ENCODE data around the gene STING1. TPM values are rescaled to one million over a fixed set of nuclear protein-coding genes. Genes with fewer than 3 reads are reported as not detected.

STING1 gene
- total RNA-seq (2022; extraction: Qiagen RNA extraction; ENCODE audit: low read depth): 0.73 to 1.3 TPM (median 1.00 TPM) in 5 replicates

DNA sequence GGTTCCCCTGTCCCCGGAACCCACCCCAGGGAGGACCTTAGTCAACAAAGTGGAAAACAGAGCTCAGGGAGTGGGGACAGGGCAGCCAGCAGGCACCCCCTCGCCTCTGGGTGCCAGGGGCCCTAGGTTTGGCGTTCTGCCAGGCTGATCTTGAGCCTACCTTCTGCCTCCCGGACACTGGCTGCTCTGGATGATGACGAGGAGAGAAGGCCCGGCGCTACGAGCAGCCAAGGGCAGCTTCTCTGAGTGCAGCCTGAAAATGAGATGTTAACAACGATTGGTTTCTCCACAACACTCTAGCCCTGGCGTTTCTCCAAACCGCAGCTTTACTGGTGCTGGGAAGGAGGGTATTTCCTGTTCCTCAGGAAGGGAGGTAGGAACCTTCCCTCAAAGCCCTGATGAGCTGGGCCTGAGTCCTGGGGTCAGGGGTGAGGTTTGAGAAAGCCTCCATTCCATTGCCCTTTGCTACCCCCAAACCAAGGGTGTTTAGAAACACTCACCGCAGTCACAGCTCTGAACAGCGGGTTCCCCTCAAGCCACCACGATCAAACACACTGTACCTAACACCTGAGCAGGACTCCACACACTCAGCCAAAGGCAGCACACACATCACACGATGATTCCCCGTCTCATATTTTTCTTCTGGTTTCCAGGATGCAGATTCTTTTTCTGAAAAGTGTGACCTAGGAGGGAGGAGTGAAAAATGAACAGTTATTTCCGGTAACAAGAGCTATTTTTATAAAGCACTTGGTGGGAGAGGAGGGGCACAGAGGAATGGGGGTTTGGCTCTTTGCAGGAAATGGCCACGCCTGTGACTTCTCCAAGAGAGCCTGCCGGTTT is at the start of gene STING1:
TSS of gene STING1 (minus strand) at position 709 of the 840 bp plus-strand sequence. CDS start 1,054 bp downstream, outside the sequence.

DNA sequence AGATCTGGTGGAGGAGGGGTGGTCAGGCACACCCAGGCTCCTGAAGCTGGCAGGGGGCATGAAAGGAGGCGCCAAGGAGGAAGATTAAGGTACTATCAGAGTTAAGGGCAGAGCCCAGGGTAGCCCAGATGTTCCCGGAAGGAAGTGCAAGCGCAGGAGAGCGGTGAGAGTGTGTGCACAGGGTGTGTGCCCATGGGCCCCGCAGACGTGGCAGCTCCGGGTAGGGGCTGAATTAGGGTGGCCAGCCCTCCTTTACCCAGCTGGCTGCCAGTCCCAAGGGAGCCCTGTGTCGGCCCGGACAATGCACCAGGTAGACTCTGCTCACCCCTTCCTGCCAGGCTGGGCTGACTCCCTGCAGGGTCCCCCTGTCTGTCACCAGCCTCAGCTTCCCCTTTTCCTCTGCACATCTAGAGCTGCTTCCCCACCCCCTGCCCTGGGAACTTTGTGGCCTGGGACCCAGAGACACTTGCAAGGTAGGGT is 11.7 kb downstream of the STING1 start, which contains the start of gene SMIM33:
TSS of gene SMIM33 (plus strand) at position 184 of the 480 bp plus-strand sequence. CDS start at position 302, 118 bp downstream.

DNA sequence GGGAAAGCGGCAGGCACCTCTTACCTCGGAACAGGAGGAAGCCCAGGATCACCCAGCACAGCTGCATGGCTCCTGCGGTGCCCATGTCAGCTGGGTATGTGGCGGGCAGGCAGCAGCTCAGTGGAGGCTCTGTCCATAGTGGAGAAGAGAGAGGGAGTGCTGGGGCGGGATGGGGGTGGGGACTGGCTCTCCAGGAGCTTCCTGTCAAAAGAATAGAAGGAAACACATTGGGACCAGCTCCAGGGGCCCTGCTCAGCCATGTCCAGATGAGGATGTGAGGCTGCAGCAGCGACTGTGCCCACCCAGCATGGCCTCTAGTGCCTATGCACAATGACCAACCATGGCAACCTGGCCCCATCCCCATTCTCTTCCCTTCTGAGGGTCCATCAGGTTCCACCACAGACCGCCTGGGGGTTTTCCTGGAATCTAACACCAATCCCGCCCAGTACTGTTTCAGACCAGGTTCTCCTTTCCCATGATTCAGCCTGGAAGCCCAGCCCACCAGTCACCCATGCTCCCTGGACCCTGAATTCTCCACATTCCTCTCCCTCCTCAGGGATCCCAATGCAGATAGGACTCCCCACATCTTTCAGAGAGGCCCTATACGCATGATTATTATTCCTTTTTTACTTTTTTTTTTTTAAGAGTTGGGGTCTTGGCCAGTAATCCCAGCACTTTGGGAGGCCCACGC is 19.8 kb downstream of the STING1 start, which contains the start of gene ECSCR:
TSS of gene ECSCR (minus strand) at position 158 of the 691 bp plus-strand sequence. CDS start at position 85, 73 bp downstream.

DNA sequence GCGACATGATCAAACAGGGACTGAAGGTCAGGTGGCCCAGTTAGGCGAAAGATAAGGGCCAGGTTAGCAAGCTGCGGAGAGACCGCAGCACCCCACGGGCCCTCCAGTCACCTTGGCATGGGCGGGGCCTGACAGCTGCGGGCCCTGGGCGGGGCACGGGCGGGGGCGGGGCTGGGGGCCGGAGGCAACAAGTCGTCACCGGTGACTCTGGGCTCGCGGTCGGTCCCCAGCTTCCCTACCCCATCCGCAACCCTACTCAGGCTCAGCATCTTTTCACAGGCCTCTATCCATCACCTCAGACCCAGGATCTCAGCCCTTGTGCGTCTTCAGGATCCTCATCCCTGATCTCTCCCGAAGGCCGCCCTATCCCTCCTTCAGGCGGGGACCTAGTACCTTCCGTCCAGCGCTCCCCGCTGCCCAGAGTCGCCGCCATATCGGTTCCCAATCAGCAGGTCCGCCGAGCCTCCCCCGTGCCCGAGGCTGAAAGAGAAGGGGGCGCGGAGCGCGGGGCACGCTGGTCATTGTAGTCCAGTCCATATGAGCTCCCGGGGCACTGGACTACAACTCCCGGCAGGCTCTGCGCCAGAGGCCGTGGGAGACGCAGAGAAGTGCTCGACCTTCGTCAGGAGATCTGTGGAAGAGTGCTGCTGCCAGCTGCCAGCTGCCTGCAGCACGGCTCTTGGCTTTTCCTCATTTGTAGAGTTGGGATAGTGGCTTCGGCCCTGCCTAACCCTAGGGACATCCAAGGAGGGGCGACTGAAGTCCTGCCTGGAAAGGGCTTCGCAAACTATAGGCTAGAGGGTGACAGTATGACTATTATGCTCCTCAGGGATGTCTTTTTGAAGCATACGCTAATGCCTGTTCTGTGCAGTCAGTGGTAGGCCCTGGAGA is 43.3 kb downstream of the STING1 start, which contains the start of gene DNAJC18:
TSS of gene DNAJC18 (minus strand) at position 513 of the 891 bp plus-strand sequence. CDS start at position 433, 80 bp downstream.

Other genes starting within 250 kb of the STING1 start
- gene MATR3, start 189.0 kb downstream of the STING1 start, total RNA-seq (2022; extraction: Qiagen RNA extraction; ENCODE audit: low read depth): 166 to 234 TPM (median 206 TPM) in 5 replicates
- gene PAIP2, start 140.9 kb downstream of the STING1 start, total RNA-seq (2022; extraction: Qiagen RNA extraction; ENCODE audit: low read depth): 81.3 to 101 TPM (median 94.1 TPM) in 5 replicates
- gene SLC23A1, start 99.5 kb downstream of the STING1 start, total RNA-seq (2022; extraction: Qiagen RNA extraction; ENCODE audit: low read depth): 1.0 to 1.5 TPM (median 1.1 TPM) in 5 replicates
- 0.14 TPM in 2 of 5 replicates, not detected in the others for gene MZB1, start 92.8 kb downstream of the STING1 start, total RNA-seq (2022; extraction: Qiagen RNA extraction; ENCODE audit: low read depth)
- 0.28 to 0.37 TPM (median 0.33 TPM) in 5 replicates for gene PROB1, start 87.7 kb downstream of the STING1 start, total RNA-seq (2022; extraction: Qiagen RNA extraction; ENCODE audit: low read depth)
- gene SPATA24, start 78.7 kb downstream of the STING1 start, total RNA-seq (2022; extraction: Qiagen RNA extraction; ENCODE audit: low read depth): 4.4 to 6.3 TPM (median 5.4 TPM) in 5 replicates
- gene DNAJC18, start 43.2 kb downstream of the STING1 start, total RNA-seq (2022; extraction: Qiagen RNA extraction; ENCODE audit: low read depth): 5.6 to 10.6 TPM (median 7.2 TPM) in 5 replicates
- not detected in 5 replicates for gene ECSCR, start 20.0 kb downstream of the STING1 start, total RNA-seq (2022; extraction: Qiagen RNA extraction; ENCODE audit: low read depth)
- gene SMIM33, start 11.8 kb downstream of the STING1 start, total RNA-seq (2022; extraction: Qiagen RNA extraction; ENCODE audit: low read depth): not detected in 5 replicates
- gene UBE2D2, start 78.6 kb upstream of the STING1 start, total RNA-seq (2022; extraction: Qiagen RNA extraction; ENCODE audit: low read depth): 118 to 176 TPM (median 164 TPM) in 5 replicates
- gene CXXC5, start 165.6 kb upstream of the STING1 start, total RNA-seq (2022; extraction: Qiagen RNA extraction; ENCODE audit: low read depth): 20.6 to 27.2 TPM (median 24.8 TPM) in 5 replicates